ENCODE measurements around the gene ERCC6L2.

Gene ERCC6L2

DNA sequence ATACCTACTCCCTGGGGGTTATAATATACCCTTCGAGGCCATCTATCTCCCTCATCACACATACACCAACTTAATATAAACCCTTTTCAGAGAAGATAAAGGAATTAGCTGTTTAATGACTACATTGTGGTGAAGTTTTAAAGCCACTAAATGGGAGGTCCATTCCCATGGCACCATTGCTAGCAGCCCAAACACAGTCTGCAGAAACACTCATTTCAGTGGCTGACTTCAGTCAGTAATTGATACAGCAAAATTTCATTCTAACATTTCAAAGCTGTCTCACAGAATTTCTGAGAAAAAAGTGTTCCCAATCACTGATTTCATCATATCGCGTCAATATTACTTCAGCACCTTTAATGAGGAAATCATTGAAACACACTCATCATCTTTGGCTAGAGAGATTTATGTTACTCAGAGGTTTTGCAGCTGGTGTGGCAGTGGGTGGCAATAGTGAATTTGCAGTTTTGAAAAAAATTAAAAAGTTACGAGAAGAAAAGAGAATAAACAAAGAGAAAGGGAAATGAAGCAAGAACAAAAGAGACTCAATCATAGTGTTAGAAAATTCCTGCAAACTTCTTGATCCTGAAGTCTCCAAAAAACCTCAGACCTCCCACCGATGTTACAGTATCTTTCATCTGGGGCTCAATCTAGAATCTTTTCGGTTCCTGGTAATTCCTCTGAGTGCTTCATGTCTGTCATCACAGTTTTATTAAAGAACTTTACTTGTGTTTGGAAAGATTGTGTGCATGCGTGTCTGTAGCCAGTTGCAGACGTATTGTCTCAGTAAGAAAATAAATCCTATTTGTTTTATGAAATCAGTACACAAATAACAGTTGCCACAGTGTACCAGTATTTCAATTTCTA lies 105.0 kb downstream of the ERCC6L2 start:
- DNase-seq (ENCODE audit: low spot score): no peak

DNA sequence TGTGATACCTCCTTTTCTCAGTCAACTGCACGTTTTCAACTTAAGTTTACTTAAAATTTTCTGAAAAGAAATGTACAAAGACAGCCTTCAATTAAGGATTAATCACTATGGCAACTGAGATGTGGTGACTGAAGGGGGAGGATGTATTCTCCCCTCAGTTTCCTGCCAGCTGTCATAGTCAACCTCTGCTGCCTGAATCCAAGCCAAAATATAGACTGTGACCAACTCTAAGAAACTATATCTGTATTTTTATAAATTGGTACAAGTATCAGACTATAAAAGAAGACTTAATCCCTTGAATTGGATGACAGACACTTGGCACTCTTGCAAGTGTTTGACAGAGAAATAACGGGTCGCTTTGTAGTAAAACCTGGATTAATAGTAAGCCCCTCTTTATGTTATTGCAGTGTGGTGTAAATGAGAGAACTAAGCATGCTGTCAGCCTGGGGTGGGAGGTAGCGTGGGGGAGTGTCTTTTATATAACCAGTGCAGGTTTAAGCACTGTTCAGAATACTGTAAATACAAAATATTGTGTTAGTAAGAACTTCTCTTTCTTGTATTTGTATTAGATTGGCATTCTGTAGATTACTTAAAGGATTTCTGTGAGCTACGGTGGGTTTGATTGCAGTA lies 106.4 kb downstream of the ERCC6L2 start:
- DNase-seq (ENCODE audit: low spot score): no peak

DNA sequence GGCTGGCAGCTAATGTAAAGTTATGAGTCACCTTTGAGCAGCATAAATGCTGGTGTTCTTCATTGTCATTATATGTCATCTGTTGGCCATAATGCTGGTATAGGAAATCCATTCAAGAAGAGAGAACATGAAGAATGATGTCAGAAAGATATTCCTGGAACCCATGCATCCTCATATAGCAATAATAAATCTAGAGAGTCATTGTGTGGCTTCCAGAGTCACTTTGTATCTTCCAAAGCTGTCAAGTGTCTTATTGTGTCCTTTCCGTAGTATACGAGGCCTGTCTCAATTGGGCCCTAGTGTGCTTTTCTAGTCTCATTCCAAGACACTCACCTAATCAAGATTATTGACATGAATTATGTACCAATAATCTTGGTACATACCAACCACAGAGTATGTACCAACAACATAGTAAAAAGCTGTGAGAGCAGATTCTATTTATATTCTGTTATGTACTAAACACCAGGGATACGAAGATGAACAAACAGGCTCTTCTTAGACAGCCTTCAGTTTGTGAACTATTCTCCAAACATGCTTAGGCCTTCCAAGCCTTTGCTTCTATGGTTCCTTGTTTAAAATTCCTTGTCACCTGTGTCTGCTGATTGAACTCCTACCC lies 110.1 kb downstream of the ERCC6L2 start:
- DNase-seq (ENCODE audit: low spot score): no peak

DNA sequence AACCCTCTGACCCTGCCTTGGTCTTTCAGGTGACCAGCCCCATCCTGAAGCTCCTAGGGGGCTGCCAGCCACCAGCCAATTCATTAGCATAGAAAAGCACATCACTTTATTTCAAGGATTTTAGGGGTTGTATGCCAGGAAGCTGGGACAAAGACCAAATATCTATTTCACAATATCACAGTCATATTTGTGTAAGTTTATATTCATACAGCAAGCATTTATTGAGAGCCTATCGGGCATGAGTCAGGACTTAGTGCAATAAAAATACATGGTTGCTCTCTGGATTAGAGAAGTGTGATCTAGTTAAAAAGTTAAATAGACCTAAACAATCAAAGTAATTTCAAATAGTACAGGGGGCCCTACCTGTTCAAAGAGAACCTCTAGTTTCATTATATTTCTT lies 113.8 kb downstream of the ERCC6L2 start:
- no peak for DNase-seq (ENCODE audit: low spot score)

DNA sequence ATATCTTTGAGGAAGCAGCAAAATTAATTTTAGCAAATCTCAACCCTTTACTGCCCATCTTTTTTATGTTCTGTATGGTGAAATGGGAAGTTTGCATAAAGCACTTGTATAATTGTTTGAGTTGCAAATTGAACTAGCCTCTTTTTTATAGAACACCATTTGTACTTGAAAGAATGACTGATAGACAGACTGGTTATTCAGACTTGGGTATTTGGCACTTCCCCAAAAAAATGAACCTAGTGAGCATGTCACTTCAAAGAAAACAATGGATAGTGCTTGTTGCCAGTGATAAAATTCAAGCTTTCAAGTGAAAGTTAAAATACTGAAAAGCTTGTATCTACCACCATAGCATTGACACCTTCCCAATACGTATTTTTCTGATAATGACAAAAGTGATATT lies 115.8 kb downstream of the ERCC6L2 start:
- DNase-seq (ENCODE audit: low spot score): no peak

DNA sequence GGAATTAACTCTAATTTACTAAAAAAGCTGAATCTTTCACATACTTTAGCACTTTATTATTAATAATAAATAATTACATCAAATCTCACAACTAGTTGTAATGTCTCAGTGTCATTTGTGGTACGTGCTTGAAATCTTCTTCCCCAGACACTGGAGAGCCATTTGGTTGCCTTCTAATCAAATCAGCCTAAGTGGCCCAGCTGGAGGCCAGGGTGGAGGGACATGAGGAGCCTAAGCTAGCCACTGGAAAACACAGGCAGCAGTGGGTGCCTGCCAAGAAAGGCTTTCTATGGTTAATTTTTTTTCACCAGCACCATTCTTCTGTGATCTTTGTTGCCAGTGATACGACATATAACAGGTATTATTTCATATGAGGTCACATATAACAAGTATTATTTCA lies 117.0 kb downstream of the ERCC6L2 start:
- no peak for DNase-seq (ENCODE audit: low spot score)

DNA sequence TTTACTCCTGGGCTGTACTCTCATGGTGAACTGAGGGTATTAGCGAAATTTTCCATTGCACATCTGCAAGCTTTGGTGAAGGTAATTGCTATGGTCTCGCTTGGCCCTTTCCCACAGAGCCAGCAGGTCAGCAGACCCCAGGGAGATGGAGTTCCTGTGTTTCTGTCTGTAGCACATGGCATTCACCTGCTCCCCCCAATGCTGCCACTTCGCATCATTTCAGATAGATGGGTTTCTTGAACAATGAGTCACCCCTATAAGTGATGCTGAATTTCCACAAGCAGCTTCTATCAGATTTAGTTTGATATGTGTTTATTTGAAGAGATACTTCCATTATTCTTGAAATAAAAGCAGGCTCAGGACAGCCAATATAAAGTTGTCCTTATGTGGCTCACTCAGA lies 117.8 kb downstream of the ERCC6L2 start:
- DNase-seq (ENCODE audit: low spot score): no peak

DNA sequence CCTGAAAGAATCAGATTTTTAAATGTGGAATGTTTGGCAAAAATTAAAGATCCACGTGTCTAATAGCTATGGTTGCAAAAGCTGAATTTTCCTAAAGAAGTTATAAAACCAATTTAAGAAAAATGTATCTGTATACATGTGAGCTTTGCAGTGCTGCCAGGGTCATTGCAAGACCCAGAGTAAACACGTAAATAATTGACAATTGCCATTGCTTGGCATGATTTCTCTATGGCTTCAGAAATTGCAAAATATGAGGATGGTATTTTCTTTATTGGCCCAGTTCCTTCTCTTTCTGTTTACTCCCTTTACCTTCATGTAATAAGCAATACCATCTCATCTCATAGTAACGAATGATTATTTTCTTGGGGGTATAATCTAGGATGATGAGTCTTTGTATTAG lies 123.9 kb downstream of the ERCC6L2 start:
- DNase-seq (ENCODE audit: low spot score): no peak

DNA sequence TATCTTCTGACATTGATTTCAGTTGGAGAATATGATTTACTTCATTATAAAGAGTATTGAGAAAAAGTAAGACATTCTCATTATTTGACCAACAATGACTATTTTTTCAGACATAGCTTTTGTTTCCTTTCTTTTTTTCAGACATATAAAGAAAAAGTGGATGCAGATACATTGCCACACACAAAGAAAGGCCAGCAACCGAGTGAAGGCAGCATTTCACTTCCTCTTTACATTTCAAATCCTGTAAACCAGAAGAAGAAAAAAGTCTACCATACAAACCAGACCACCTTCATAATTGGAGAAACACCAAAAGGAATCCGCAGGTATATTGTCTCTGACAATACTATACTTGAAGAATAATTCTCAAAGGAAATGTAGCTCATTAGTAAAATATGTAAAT lies 128.9 kb downstream of the ERCC6L2 start:
- no peak for DNase-seq (ENCODE audit: low spot score)

DNA sequence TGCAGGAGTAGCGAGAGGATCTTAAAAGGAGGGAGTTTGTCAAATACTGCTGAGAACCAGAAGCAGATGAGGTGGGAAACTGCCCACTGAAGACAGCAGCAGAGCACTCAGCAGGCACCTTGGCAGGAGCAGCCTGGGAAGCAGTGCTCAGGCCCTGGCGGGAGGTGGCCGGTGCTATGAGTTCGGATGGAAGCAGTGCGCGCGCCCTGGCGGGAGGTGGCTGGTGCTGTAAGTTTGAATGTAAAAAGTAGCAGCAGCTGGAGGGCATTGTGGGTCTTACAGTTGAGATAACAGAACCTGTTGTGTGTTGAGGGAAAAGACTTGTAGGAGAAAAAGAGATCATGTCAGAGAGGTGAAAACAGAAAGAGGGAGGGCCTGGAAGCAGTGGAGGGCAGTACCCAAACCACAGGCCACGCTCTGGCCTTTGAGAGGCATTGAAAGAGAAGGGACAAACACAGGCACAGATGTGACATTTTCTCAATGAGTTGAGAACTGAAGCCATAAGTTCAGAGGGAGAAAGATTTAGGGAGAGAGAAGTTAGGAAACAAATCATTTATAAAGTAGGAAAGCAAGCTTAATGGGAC lies 130.9 kb downstream of the ERCC6L2 start:
- no peak for DNase-seq (ENCODE audit: low spot score)

DNA sequence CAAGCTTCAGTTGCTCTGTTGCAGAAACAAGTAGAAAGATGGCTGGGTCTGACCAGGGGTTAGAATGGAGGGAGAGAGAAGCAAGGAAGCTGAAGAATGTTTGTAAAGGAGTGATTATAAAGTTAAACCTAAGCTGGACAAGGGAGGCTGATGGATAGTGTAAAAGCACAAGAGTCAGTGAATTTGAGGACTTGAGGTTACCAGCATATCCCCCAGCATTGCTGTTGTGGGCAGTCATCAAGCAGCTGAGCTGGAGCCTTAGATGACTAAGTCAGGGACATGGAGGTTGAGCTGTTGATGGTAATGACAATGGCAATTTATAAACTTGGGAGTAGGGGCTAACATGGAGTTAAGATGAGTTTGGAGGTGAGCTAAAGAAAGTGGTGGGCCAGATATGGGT lies 131.5 kb downstream of the ERCC6L2 start:
- DNase-seq (ENCODE audit: low spot score): no peak

DNA sequence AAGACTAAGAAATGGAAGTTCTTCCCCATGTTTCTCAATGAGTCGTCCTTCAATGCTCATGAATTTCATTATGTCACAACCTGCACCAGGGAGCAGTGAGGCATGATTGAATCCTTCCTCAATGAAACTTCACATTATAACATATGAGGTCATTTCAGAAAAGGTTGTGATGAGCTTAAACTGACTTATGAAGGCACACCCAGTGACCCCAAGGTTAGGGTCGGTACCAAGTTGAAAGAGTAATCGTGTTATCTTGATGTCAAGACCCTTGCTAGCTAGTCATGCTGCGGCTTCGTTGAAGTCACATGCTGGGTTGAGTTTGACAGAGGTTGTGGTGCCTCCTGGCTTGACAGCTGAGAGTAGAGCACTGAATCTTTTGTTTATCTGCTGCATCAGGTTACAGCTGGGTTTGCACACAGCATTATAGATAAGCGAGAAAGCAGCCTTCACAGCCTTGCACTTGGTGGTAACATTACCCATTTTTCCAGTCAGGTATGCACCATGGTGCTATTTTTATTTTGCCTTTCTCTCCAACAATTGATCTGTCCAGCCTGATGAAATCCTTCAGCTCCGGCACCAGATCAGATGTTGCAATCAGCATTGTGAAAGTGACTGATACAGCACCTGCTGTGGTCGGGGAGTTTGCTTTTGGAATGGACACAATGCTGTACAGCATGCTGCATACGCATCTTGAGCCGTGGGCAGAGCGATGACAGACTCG lies 133.2 kb downstream of the ERCC6L2 start:
- no peak for DNase-seq (ENCODE audit: low spot score)

DNA sequence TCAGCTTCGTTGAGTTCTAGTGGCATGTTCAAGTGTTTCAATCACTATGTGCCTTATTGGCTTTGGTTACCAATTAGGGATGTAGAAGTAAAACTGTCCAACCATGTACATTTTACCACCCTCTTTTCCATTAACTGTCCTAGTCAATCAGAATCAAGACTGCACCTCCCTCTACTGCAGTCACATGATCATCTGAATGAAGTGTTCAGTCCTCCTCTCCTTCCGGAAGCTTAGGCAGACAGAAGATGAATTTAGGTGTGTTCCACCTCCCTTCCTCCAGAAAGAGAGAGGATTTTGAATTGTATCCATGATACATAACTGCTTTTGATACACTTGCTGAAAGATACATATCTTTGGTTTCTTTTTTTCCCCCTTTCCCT lies 133.7 kb downstream of the ERCC6L2 start:
- no peak for DNase-seq (ENCODE audit: low spot score)

DNA sequence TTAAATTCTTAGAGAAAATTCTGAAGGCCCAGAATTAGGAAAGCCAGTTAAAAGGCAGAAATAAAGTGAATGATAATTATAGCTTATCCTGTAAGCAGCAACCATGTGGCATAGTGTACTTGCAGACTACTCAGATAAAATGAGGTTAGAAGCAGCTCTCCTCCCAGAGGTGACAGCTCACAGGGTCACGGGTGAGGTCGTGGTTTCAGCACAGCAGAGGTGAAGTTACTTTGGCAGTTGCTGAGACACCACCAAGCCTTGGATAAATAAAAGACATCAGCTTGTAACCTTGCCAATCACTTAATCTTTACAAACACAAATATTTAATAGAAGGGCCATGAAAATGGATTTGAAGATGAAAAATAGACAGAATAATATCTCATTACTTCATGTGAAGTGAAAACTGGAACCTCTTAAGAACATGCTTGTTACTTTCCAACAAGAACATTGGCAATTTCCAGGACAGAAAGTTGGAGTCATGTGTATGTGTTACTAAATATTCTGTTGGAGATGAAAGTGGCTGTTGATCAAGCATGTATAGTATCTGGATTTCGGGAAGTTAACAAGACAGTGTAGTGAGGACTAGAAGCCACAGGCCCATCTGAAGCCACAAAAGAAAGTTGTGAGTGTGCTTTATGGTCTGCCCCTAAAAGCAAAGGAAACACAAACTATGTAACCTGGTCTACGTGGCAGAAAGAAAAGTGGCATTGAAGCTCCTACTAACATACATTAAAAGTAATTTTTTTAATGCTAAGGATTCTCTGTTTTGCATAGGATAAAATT lies 134.4 kb downstream of the ERCC6L2 start:
- DNase-seq (ENCODE audit: low spot score): no peak

DNA sequence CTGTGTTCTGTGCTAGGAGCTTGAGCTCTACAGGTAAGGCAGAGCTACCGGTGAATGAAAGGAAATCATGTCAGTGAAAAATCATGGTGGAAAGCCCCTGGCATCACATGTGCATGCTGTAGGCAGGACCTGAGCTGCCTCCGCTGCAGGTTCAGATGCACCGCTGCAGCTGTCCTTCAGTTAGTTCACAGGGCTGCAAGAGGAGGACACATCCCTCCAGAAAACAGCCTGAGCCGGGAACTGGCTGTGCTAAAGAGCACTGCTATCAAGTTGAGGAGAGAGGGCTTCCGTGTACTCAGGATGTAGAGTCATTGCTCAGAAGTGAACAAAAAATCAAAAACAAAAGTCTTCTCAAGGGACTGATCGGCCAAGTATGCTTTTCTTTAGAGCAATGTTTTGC lies 138.6 kb downstream of the ERCC6L2 start:
- DNase-seq (ENCODE audit: low spot score): no peak

DNA sequence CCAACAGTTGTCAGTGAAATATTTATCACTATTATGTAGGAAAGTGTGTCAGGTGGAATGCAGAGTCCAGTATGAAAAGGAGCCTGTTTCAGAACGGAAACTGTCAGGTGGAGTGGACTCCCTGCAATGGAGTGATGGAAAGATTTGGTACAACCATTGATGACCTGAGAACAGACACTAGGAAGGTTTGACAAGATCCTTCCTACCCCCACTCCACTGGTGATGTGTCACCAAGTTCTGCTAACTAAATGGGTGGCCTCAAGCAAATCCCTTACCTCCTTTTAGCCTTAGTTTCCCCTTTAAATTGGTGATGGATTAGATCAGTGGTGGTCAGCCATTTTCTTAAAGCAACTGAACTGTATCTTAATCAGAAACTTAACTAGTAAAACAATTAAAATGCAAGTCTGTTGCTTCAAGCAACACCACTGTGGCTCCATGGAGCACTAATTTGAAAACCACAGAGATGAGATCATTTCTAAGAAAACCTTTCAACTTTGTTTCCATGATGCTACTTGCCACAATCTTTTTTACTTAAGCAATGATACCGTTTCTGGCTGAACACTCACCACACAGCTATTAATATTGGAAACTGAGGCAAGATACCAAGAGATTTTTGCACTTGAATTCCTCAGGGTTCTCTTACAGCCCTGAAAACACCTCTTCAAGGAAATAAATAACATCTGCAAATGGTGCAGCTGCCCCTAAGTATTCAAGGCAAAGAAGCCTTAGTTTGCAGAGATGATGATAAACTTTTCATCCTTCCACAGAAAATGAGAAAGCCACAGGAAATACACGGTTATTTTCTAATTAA lies 140.6 kb downstream of the ERCC6L2 start:
- DNase-seq (ENCODE audit: low spot score): no peak
